ENCODE data around the gene TNRC6B. TPM values are rescaled to one million over a fixed set of nuclear protein-coding genes. Genes with fewer than 3 reads are reported as not detected.
"Not testable (repeated sequence)": the region's sequence is repeated elsewhere in the genome, so short reads cannot be mapped to it uniquely, and the experiment has no call there.

TNRC6B gene
- total RNA-seq, 2 experiments from 2014 or later: 27.9 to 29.2 TPM

DNA sequence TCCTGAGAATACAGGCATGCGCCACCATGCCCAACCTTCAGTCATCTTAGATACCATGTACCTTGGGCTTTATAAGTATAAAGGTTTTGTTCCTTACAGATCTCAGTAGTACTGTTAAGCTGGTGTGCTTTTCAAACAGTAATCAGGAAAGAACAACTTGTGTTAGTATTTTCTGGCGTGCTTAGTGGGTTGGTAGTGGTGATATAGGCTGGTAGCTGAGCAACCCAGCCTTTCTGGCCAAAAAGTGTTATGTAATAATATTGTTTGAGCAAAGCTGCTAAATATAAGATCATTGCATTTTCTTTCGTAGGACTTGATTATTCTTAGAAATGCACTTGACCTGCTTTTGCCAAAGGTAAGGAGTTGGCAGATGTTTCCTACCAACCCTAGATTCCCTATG lies 175.0 kb downstream of the TNRC6B start:
- POLR2A ChIA-PET: no interaction called here
- CTCF ChIA-PET: interaction anchor here (0.7 kb wide), 1 partner anchor 204 kb away, joined by 6 read pairs; no protein-coding TSS in a partner anchor

DNA sequence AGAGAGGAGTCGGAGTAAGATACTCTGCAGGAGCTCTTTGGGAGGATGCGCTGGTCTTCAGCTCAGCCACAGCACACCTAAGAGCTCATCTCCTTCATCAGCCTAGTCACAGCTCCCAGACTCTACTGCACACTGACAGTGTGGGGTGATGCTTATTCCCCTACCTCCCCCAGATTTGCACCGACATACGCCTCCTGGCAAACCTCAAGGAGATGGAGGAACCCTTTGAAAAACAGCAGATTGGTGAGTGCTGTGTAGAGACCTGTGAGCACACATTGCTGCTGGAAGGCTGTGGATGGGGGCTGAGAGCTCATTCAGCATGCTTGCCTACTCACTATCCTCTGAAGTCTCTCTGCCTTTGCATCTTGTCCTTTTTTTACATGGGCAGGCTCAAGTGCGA lies 183.4 kb downstream of the TNRC6B start:
- POLR2A ChIA-PET: interaction anchor here (0.6 kb wide), 1 partner anchor 132 kb away, joined by 3 read pairs; no protein-coding TSS in a partner anchor
- CTCF ChIA-PET: no interaction called here

DNA sequence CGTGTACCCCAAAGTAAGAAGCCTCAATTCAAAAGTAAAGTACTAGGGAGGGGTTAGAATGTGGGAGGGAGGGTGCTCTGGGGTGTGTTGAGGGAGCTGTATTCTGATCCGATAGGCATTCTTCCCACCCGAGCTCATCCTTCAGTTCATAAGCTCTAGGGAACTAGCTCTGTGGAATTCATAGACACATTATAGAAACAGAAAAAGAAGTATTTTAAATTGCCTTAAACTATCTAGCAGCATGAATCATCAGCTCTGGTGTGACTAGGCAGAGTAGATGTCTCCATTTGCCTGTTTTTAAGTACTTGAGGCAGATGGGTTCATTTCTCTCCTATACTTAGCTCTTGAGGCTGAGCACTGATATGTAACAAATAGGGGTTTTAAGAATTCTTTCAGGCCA lies 185.3 kb downstream of the TNRC6B start:
- ChIA-PET POLR2A (no interaction called here), CTCF (interaction anchor here (1.1 kb wide), 1 partner anchor 12 kb away, joined by 3 read pairs; no protein-coding TSS in a partner anchor)

DNA sequence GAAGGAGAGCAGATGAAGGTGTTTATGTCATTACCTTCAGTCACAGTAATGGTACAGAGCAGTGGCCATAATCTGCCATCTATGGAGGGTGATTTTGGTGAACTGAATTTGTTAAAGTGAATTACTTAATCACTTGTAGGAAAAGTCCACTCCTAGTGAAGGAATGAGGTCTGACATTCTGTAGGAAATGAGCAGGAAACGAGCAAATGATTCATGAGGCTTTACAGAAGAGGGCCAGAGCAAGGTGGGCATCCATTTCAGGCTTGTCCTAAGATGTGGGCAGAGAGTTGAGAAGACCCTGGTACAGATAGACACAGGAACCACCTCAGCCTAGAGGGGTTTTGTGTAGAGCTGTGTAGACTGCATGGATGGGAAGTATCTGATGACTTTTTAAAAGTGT lies 186.7 kb downstream of the TNRC6B start:
- ChIA-PET CTCF (no interaction called here), POLR2A (no interaction called here)

DNA sequence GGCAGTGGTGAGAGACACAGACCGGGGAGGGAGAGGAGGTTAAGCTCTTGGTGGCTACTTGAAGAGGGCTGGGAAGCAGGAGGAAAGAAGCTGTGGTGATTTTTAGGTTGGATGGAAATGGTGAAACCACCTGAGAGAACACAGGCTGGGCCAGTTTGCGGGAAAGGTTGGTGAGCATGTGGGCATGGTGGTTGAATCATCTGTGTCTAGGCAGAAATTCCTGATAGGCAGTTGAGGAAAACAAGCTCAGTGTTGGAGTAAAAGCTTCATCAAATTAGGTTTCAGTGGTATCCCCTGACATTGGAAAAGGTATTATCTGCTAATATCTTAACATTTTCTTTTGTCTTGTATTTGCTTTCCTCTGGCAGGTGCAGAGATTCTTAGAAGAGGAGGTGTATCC lies 188.3 kb downstream of the TNRC6B start:
- ChIA-PET CTCF (interaction anchor here (1.3 kb wide), 1 partner anchor 18 kb away, joined by 5 read pairs; no protein-coding TSS in a partner anchor), POLR2A (interaction anchor here (0.6 kb wide), 1 partner anchor 10 kb away, joined by 3 read pairs; no protein-coding TSS in a partner anchor)

DNA sequence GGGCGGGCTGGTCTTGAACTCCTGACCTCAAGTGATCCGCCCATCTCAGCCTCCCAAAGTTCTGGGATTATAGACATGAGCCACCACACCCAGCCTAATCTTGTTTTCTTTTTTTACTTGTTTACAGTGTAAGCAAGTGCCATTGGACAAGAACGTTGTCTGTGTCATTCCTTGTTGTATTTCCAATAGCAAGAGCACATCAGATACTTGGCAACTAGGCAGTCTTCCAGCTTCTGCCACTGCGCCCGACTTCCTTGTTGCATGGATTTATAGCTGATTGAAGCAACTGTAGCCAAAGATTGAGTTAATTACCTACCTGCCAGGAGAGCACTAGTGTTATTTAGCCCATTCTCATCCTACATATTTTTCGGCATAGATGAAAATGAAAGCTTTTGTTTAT lies 189.6 kb downstream of the TNRC6B start:
- POLR2A ChIA-PET: interaction anchor here (0.8 kb wide), 1 partner anchor 18 kb away, joined by 3 read pairs; no protein-coding TSS in a partner anchor

DNA sequence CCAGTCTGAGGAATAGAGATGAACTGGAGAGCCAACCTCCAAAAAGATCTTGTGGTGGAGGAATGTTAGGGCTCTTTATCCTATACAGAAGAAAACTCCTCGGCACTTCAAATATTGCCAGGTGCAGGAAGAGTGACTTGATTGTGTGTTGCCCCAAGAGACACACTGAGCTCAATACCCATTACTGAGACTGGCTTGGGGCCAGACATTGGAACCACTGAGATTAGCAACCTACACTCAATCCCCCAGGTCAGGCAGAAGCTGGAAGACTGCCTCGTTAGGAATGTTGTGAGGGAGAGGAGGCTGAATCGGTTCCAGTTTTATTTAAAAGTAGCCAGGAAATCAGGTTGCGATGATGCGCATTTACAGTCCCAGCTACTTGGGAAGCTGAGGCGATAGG lies 190.3 kb downstream of the TNRC6B start:
- POLR2A ChIA-PET: interaction anchor here (0.8 kb wide), 1 partner anchor 17 kb away, joined by 3 read pairs; no protein-coding TSS in a partner anchor
- CTCF ChIA-PET: interaction anchor here (0.6 kb wide), 1 partner anchor 12 kb away, joined by 3 read pairs; no protein-coding TSS in a partner anchor

More for the DNA sequence above, 189.6 kb downstream of the TNRC6B start:
- CTCF ChIA-PET: interaction anchor here (0.6 kb wide), 2 partner anchors 12 to 50 kb away, joined by 3 to 4 read pairs; no protein-coding TSS in a partner anchor

DNA sequence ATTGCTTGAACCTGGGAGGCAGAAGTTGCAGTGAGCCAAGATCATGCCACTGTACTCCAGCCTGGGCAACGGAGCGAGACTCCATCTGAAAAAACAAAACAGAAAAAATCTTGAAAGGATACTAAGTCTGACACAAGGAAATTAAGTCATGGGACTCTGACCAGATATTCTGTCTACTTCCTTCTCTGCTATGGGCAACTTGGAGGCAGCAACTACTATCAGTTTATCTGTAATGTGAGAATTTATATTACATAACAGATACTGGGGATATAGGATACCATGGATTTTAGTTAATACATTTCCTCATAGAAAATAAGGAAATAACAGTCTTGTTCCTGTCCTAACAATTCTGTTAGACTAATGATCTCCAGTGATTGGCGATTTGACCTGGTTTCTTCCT lies 191.1 kb downstream of the TNRC6B start:
- POLR2A ChIA-PET: no interaction called here
- CTCF ChIA-PET: no interaction called here

DNA sequence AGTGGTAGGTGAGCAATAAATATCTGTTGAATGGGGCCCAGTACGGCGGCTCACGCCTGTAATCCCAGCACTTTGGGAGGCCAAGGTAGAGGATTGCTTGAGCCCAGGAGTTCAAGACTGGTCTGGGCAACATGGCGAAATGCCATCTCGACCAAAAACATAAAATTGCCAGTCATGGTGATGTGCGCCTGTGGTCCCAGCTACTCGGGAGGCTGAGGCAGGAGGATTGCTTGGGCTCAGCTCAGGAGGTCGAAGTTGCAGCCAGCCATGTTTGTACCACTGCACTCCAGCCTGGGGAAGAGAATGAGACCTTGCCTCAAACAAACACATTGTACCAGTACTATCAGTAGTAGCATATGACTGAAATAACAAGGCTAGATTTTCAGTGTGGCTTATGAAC lies 196.8 kb downstream of the TNRC6B start:
- ChIA-PET CTCF (no interaction called here), POLR2A (no interaction called here)

DNA sequence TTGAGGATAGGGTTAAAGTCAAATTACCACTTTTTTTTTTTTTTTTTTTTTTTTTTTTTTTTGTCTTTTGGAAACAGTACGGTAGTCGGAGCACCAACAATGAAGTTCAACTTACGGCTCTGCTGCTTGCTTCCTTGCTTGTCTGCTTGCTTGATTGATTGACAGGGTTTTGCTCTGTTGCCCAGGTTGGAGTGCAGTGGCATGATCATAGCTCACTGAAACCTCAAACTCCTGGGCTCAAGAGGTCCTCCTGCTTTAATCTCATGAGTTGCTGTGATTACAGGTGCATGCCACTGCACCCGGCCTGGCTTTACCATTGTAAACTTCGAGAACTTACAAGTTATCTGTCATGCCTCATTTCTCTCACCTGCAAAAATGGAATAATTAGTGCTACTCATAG lies 198.4 kb downstream of the TNRC6B start:
- POLR2A ChIA-PET: interaction anchor here (0.7 kb wide), 1 partner anchor 10 kb away, joined by 3 read pairs; no protein-coding TSS in a partner anchor
- CTCF ChIA-PET: interaction anchor here (0.6 to 1.4 kb wide), 2 partner anchors 28 to 225 kb away, joined by 3 to 4 read pairs; no protein-coding TSS in a partner anchor

DNA sequence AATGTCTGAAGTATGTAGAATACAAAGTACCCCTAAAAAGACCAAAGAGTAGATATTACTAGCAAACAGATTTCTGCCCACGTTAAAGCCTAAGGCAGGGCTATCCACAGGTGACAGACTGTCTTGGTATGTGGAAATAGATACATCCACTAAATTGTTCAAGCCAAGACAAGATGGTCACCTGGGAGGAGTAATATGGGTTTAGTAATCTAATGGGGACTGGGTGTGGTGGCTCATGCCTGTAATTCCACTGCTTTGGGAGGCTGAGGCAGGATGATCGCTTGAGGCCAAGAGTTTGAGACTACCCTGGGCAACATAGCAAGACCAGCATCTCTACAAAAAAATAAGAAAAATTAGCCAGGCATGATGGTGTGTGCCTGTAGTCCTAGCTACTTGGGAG lies 200.2 kb downstream of the TNRC6B start:
- ChIA-PET POLR2A (no interaction called here), CTCF (no interaction called here)

DNA sequence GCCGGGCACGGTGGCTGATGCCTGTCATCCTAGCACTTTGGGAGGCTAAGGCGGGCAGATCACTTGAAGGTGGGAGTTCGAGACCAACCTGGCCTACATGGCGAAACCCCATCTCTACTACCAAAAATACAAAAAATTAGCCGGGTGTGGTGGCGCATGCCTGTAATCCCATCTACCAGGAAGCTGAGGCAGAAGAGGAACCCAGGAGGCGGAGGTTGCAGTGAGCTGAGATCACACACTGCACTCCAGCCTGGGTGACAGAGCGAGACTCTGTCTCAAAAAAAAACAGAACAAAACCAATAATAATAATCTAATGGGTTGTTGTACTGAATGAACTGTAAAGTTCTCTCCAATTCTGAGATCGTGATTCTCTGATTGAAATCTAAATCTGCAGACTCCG lies 200.7 kb downstream of the TNRC6B start:
- CTCF ChIA-PET, POLR2A ChIA-PET: not testable (repeated sequence)

DNA sequence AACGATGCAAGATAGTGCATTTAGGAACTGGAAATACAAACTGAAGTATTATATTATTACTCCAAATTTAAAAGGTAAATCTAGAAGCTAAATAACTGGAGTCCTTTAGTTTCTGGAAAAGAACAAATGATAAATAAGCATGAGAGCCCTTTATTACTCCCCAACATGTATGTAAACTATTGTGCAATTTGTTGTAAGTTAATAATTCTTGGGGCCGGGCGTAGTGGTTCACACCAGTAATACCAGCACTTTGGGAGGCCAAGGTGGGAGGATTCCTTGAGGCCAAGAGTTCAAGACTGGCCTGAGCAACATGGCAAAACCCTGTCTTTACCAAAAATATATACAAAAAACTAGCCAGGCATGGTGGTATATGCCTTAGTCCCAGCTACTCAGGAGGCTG lies 203.7 kb downstream of the TNRC6B start:
- CTCF ChIA-PET: no interaction called here

DNA sequence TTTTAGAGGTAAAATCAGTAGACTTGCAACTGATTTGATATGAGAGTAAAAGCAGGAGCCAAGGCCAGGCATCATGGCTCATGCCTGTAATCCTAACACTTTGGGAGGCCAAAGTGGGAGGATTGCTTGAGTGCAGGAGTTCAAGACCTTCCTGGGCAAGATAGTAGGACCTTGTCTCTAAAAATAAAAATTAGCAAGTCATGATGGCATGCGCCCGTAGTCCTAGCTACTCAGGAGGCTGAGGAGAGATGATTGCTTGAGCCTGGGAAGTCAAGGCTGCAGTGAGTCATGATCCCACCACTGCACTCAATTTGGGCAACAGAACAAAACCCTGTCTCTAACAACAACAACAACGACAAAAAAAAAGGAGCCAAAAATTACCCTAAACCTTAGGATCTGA lies 206.2 kb downstream of the TNRC6B start:
- CTCF ChIA-PET: interaction anchor here (1.8 kb wide), 1 partner anchor 15 kb away, joined by 4 read pairs; no protein-coding TSS in a partner anchor
- POLR2A ChIA-PET: no interaction called here

More for the DNA sequence above, 203.7 kb downstream of the TNRC6B start:
- POLR2A ChIA-PET: interaction anchor here (0.5 kb wide), 1 partner anchor 243 kb away, joined by 3 read pairs; no protein-coding TSS in a partner anchor

DNA sequence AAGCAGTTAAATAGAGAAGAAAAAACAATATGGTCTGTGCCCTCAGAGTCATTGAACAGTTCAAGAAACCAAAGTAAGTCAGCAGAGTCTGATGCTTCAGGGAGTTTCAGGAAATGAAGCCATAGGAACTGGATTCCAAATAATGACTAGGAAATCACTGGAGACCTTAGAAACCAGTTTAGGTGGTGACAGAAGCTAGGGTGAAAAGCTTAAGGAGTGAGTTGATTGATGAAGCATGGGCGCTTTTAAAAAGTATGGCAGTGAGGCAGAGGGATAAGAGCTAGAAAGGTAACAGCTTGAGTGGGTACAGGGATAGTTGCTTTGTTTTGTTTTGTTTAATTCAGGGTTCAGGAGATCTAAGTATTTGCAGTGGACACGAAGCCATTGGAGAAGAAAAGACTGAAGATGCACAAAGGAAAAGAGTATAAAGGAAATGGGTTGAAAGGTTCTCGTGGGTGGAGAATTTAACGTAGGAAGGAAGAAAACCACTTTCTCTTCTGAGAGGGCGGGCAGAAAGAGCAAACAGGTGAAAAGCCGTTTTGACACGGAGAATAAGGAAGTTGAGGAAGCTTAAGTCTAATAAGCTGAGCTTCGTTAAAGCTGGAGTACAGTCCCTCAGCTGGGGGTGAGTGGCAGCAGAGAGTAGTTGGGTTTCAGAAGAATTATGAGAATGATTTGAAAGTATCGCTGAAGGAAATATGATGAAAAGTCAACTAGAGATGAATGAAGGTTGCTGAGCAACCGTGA lies 207.5 kb downstream of the TNRC6B start:
- ChIA-PET POLR2A (interaction anchor here (0.5 to 0.7 kb wide), 2 partner anchors 18 to 36 kb away, joined by 3 to 6 read pairs; no protein-coding TSS in a partner anchor), CTCF (interaction anchor here (0.5 to 1.8 kb wide), 2 partner anchors 14 to 311 kb away, joined by 3 to 4 read pairs; no protein-coding TSS in a partner anchor)

Other genes with a start within 250 kb of the TNRC6B start
- gene TMA7B, start 217.5 kb upstream of the TNRC6B start, total RNA-seq: 1 to 10 TPM in 1 of 2 experiments, under 1 TPM in 1; 0.75 to 1.2 TPM
- under 1 TPM; 0.42 to 0.46 TPM for gene FAM83F, start 183.0 kb upstream of the TNRC6B start, total RNA-seq
- gene ADSL, start 168.6 kb downstream of the TNRC6B start, total RNA-seq: 100 to 1,000 TPM; 156 to 160 TPM
- 10 to 100 TPM; 39.0 to 41.3 TPM for gene SGSM3, start 192.7 kb downstream of the TNRC6B start, total RNA-seq